K562 (cell line): ENCODE data around the gene UBXN4. TPM values are rescaled to one million over a fixed set of nuclear protein-coding genes. Genes with fewer than 3 reads are reported as not detected.

Experiments
- ARID1B ChIP-seq: fragments of 450-650 bp; IDR thresholded peaks from 2 replicates; pipeline ENCODE4 v1.6.1; 2016; ENCODE audit warnings: antibody characterized with exemption, mild to moderate bottlenecking, inconsistent platforms
- BCL6 ChIP-seq: fragments of 250-450 bp; sonication (Bioruptor Pico); IDR thresholded peaks from 2 replicates; pipeline ENCODE4 v1.4.0; 2020
- CBFA2T2 ChIP-seq: fragments of 450-650 bp; conservative IDR thresholded peaks from 2 replicates; pipeline ENCODE4 v1.6.1; 2017; ENCODE audit warnings: mild to moderate bottlenecking
- CBFA2T3 ChIP-seq: fragments of 450-650 bp; IDR thresholded peaks from 2 replicates; pipeline ENCODE4 v1.6.1; 2017
- CUX1 ChIP-seq: fragments of 200-800 bp; sonication (Bioruptor generic); IDR thresholded peaks from 2 replicates; pipeline ENCODE4 v1.6.1; 2016; ENCODE audit warnings: missing genetic modification characterization, missing compliant biosample characterization
- ESRRA ChIP-seq: fragments of 450-650 bp; IDR thresholded peaks from 2 replicates; pipeline ENCODE4 v1.6.1; 2014; ENCODE audit warnings: low read depth, mild to moderate bottlenecking, moderate library complexity, borderline replicate concordance
- KAT8 ChIP-seq: fragments of 450-650 bp; IDR thresholded peaks from 2 replicates; pipeline ENCODE4 v1.6.1; 2016; ENCODE audit warnings: low read depth, mild to moderate bottlenecking
- KLF6 ChIP-seq: fragments of 250-450 bp; sonication (Bioruptor Pico); IDR thresholded peaks from 2 replicates; pipeline ENCODE4 v1.4.0; 2020; ENCODE audit warnings: mild to moderate bottlenecking, moderate library complexity, borderline replicate concordance
- MXD1 ChIP-seq: fragments of 250-450 bp; sonication (Bioruptor Pico); IDR thresholded peaks from 2 replicates; pipeline ENCODE4 v1.8.0; 2021; ENCODE audit warnings: borderline replicate concordance, mild to moderate bottlenecking, moderate library complexity; ENCODE audit not compliant: poor library complexity, severe bottlenecking
- NCOR1 ChIP-seq: fragments of 450-650 bp; IDR thresholded peaks from 2 replicates; pipeline ENCODE4 v1.6.1; 2016; ENCODE audit warnings: mild to moderate bottlenecking, moderate library complexity
- NFIC ChIP-seq: fragments of 450-650 bp; IDR thresholded peaks from 2 replicates; pipeline ENCODE4 v1.6.1; 2017; ENCODE audit warnings: mild to moderate bottlenecking, inconsistent platforms
- NFXL1 ChIP-seq: fragments of 450-650 bp; formaldehyde crosslinking; IDR thresholded peaks from 2 replicates; pipeline ENCODE4 v1.4.0; 2021; ENCODE audit warnings: mild to moderate bottlenecking
- NONO ChIP-seq, 2 experiments: fragments of 200-400 bp in 1 of 2; fragments of 450-650 bp in 1 of 2; formaldehyde crosslinking in 1 of 2; IDR thresholded peaks; 2 replicates each; pipeline ENCODE4 v1.6.1; 2017; ENCODE audit warnings: low read depth in 2 of 2, mild to moderate bottlenecking in 2 of 2, moderate library complexity in 2 of 2, low read length in 1 of 2
- NUFIP1 ChIP-seq: fragments of 450-650 bp; IDR thresholded peaks from 2 replicates; pipeline ENCODE4 v1.6.1; 2018; ENCODE audit not compliant: partially characterized antibody
- PML ChIP-seq: IDR thresholded peaks from 2 replicates; pipeline ENCODE4 v1.6.1; 2012; ENCODE audit warnings: low read length, inconsistent platforms
- RBM17 ChIP-seq: fragments of 200-400 bp; formaldehyde crosslinking; IDR thresholded peaks from 2 replicates; pipeline ENCODE4 v1.6.1; 2017; ENCODE audit warnings: low read depth, mild to moderate bottlenecking, low read length, borderline replicate concordance
- SMARCB1 ChIP-seq: IDR thresholded peaks from 2 replicates; pipeline ENCODE4 v1.6.1; 2011; ENCODE audit warnings: improper control_type of control experiment, low read depth; ENCODE audit not compliant: insufficient read length
- SRF ChIP-seq, 2 experiments: fragments of 250-450, 450-650 bp in 1 of 2; sonication (Bioruptor Pico) in 1 of 2; sonication (generic) in 1 of 2; formaldehyde crosslinking; IDR thresholded peaks; 2 replicates each; pipeline versions ENCODE4 v1.5.0 to v1.5.1; 2020 to 2022; ENCODE audit warnings: mild to moderate bottlenecking in 1 of 2, missing genetic modification reagents in 1 of 2
- TCF3 ChIP-seq: sonication (generic); formaldehyde crosslinking; IDR thresholded peaks from 2 replicates; pipeline ENCODE4 v1.4.0; 2020; ENCODE audit warnings: mild to moderate bottlenecking, missing genetic modification reagents
- ZEB2 ChIP-seq: fragments of 450-650 bp; IDR thresholded peaks from 2 replicates; pipeline ENCODE4 v1.6.1; 2016
- ZNF75A ChIP-seq: fragments of 450-650 bp; formaldehyde crosslinking; IDR thresholded peaks from 2 replicates; pipeline ENCODE4 v1.4.0; 2020; ENCODE audit warnings: mild to moderate bottlenecking
- ZNF766 ChIP-seq: fragments of 200-800 bp; sonication (Bioruptor generic); conservative IDR thresholded peaks from 2 replicates; pipeline ENCODE4 v1.6.1; 2016; ENCODE audit warnings: missing genetic modification characterization, missing compliant biosample characterization
- polyA plus RNA-seq, 8 experiments: library from polyadenylated mRNA; depleted of rRNA in 4 of 8; stranded (reverse) in 5 of 8; unstranded in 3 of 8; fragments of >200 nt; fragmentation: Nextera tagmentation in 2 of 8; fragmentation: Illumina TruSeq in 1 of 8; extraction: Ambion mirVana in 2 of 8; extraction: Trizol in 1 of 8; gene quantifications; 2 replicates each; pipeline versions ENCODE4 v1.2.1 to v1.2.3, GENCODE V29; 2011 to 2014; ENCODE audit warnings: inconsistent platforms in 1 of 8, missing spikeins in 1 of 8
- total RNA-seq, 7 experiments: library from RNA; depleted of rRNA in 6 of 7; stranded (reverse); fragments of >200 nt in 6 of 7; fragmentation: Illumina TruSeq in 2 of 7; extraction: Trizol in 2 of 7; gene quantifications; 2 replicates each; pipeline versions ENCODE4 v1.2.1 to v1.2.3, GENCODE V29; 2011 to 2021; ENCODE audit warnings: low replicate concordance in 1 of 7
- TF ChIP-seq, protein P1 (sequence below): IDR thresholded peaks from 2 replicates; pipeline ENCODE4 v1.6.1; 2016; ENCODE audit warnings: missing genetic modification characterization, missing compliant biosample characterization

Gene UBXN4
- total and polyA plus RNA-seq, 9 of the 15 experiments (the other 6 are each of a cell fraction or from before 2014, with no cell fraction given) = 30.4 to 127 (median 55.3) TPM

DNA sequence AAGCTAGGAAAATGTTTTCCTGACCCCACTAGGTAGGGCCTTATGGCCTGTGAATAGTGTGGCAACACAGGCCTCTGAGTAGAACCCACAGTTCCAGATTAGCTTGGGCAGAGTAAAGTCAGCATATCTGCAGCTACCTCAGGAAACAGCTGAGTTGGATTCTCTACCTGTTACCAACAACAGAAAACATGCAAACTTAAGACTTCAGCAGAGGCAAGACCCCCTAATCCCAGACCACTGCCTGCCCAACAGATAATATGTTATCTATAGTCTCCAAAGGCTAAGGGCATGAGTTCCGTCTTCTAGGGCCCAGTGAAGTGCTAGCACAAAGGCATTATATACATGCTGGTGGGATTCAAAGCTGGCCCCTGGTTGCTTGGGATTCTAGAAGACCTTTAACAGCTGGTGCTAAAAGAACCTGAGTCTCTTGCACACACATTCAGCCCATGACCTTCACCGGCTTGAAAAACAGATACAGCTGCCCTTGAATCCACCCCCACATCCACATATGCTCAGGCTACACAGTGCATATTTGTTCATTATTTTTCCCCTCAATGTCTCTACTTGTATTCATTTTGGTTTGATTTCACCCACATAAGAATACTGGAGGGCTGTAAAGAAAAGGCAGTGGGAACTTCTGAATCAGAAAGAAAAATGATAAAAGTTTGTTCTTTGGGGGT lies 13.5 kb upstream of the UBXN4 start (continued):
- TF ChIP-seq, protein P1, sequence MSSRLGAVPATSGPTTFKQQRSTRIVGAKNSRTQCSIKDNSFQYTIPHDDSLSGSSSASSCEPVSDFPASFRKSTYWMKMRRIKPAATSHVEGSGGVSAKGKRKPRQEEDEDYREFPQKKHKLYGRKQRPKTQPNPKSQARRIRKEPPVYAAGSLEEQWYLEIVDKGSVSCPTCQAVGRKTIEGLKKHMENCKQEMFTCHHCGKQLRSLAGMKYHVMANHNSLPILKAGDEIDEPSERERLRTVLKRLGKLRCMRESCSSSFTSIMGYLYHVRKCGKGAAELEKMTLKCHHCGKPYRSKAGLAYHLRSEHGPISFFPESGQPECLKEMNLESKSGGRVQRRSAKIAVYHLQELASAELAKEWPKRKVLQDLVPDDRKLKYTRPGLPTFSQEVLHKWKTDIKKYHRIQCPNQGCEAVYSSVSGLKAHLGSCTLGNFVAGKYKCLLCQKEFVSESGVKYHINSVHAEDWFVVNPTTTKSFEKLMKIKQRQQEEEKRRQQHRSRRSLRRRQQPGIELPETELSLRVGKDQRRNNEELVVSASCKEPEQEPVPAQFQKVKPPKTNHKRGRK (tag) = no peak
- TF ChIP-seq NFXL1 (CRISPR knock-in tag) (no peak), TCF3 (peak; percentile 51; the same call in 1 of the 2 replicates), ZEB2 (no peak), NCOR1 (peak; percentile 39; the same call in 1 of the 2 replicates), PML (no peak), NFIC (no peak), CBFA2T3 (peak; percentile 61), CUX1 (CRISPR knock-in tag) (no peak), ESRRA (0 out of 2 replicates have a peak, but pooled peaks have one; percentile 20), SMARCB1 (no peak), KAT8 (no peak), SRF (CRISPR knock-in tag; IDR thresholded peaks at IDR 0.05) (no peak), NUFIP1 (no peak), CBFA2T2 (peak; percentile 49), ZNF75A (CRISPR knock-in tag) (no peak), NONO (IDR thresholded peaks at IDR 0.05; ENCODE audit: low read depth in 2 of 2, low read length in 1 of 2) (no peak), MXD1 (no peak), ARID1B (0 out of 2 replicates have a peak, but pooled peaks have one; percentile 41), RBM17 (no peak), KLF6 (CRISPR knock-in tag) (no peak), ZNF766 (CRISPR knock-in tag) (no peak), BCL6 (CRISPR knock-in tag) (no peak)
